NCI-H524 treated with DMSO at 0.1 percent for 48 hours (cell line): ENCODE measurements around the gene FHAD1.
A peak's percentile ranks its signal among the peaks of the same experiment; 100 is the strongest.

Experiments used
- DNase-seq: peaks from one replicate; lab custom pipeline; 2025; lab: John Stamatoyannopoulos, UW

FHAD1 gene

DNA sequence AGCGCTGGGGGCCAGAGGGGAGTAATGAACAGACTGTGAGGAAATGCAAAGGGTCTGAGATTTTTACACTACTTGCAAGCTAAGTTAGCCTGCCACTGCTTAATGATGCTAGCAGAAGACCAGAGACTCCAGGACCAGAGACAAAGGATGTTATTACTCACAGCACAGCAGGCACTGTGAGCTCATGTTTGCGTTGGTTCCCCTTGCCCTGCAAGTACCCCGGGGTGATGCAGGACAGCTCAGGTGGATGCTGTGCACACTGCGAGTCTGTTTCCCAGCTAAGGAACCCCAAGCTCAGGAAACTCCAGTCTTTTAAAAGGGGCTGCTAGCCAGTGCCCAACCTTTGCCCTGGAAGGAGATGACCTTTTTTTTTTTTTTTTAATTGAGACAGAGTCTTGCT is 1.2 kb downstream of the FHAD1 start:
- DNase-seq, result no peak

DNA sequence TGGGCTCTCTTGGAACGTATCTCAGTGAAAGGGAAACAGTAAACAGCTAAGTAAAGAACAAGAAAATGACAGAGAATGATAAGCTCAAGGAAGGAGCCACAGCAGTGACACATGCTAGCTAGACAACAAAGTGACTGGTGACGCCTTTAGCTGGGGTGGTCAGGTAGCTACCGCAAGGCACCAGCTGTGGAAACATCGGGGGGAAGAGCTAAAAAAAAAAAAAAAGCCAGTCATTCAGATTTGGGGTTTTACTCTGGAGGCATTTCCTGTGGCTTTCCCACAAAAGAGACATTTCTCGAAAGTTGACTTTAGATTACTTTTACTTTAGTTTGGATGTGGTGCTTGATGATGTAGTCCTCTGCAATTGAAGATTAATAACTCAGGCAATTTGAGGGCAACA is 2.1 kb downstream of the FHAD1 start:
- DNase-seq, result no peak

- DNase-seq, result no peak
These were observed 5.1 kb downstream of the FHAD1 start for GRCh38 chr1:15251857-15252835.

DNA sequence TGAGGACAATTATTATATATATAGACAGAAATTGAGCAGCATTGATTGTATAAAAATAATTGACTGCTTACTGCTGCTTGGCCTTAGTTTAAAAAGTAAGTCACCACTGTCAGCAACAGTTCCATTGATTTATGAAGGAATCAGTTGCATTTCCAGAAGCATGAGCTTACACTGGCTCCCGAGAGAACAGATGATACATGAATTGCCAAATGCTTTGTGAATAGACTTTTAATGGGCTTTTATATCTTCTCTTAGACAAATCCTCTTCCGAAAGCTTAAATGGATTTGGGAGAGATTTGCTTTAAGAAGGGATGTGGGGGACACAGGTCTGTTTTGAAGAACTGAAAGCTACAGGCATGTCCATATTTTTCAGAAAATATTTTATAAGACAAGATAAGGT is 7.5 kb downstream of the FHAD1 start:
- DNase-seq, result peak; percentile 57

DNA sequence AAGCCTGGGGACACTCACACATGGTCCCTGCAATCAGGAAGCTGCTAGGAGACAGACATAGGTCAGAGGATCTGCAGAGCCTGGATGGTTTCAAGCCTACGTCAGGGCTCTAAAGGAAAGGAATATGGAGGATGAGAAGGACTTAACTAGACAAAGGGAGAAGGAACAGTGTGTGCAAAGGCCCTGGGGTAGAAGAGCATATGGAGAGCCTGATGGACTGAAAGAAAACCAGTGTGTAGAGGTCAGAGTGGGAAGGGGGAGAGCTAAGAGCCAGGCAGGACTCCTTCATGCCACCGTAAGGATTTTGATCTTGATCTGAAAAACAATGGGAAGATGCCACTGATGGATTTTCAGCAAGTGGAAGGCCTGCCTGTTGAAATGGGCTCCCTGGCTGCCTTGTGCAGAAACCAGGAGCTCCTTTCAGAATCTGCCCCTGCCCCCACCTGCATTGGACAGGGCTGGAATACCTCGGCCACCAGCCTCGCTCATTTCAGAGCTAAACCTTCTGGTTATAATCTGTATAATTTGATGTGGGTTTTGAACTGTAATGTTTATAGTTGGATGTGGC is 8.6 kb downstream of the FHAD1 start:
- DNase-seq, result no peak

DNA sequence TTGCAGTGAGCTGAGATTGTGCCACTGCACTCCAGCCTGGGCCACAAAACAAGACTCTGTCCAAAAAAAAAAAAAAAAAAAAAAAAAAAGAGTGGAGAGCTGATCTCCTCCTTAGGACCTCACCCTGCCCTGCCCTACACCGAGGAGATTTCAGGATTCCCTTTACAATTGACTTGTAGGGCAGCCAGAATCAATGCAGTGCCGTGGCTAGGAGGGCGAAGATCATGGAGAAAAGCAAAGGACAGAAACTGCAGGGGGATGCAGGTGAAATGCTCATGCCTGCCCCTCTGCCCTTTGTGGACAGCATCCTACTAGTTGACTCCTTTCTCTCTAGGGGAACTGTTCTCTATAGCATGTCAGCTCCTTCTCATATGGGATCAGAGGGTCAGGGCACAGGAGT is 9.6 kb downstream of the FHAD1 start:
- no peak for DNase-seq

GRCh38 chr1:15257309-15257708 is 10.3 kb downstream of the FHAD1 start:
- DNase-seq, result no peak

DNA sequence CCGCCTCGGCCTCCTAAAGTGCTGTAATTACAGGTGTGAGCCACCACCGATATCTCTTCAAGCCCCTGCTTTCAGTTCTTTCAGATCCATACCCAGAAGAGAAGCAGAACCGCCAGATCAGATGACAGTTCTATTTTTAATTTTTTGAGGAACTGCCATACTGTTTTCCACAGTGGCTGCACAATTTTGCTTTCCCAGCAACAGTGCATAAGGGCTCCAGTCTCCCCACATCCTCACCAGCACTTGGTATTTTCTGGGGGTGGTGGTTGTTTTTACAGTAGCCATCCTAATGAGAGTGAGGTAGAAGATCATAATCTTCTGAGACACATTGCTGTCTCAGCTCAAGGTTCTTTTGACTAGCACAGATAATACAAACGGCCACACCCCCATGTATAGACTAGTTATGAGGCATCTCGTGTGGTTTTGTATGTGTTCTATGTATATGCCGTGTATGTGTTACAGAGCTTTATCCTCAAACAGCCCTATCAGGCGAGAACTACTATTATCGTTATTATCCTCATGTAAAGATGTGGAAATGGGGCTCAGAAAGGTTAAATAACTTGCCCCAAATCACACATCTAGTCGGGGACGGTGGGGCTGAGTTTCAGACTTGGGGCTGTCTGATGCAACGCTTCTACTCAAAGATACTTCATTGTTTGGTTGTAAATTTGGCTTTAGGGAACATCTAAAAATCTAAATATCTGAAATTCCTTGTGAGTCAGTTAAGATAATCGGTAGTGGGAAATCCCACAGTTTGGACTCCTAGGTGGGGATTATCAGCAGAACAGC is 12.0 kb downstream of the FHAD1 start:
- no peak for DNase-seq

DNA sequence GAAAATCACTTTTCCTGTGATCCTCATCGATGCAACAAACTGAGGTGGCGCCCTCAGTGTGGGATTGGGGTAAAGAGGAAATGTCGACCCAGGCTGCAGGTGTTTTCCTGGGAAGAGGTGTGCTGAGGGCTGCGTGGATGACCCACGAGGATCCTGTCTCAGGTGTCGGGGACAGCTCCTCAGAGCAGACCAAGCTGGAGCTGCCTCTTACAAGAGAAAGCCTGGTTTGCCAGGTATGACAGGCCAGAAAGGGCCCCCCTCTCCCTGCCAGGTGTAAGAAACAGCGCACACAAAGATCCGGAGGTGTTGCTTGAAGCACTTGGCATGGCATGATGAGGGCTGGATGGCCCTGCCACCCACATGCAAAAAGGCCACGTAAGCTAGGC is 12.6 kb downstream of the FHAD1 start:
- DNase-seq, result no peak

DNA sequence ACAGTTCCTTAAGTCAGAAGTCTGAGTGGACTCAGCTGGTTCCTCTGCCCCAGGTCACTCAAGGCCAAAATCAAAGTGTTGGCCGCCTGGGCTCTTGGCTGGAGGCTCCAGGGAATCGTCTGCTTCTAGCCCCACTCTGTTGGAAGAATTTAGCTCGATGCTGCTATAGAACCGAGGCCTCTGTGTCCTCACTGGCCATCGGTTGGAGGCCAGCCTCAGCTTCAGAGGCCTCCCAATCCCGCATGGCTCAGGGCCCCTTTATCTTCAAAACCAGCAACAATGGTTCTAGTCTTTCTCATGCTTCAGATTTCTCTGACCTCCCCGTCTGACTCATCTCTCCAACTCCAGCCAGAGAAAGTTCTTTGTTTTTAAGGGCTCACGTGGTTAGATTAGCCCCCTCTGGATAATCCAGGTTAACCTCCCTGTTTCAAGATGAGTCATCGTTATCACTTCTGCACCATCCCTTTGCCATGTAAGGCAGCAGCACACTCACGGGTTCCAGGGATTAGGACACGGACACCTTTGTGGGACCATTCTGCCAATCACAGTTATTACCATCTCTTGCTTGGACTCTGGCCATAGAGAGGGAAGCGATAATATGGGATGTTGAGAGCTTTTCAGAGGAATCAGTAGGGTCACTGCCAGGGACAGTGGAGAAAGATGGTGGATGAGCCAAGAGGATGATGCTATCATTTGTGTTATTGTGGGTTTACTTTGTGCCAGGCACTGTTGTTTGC is 13.6 kb downstream of the FHAD1 start:
- no peak for DNase-seq

GRCh38 chr1:15261155-15262002 is 14.4 kb downstream of the FHAD1 start:
- no peak for DNase-seq

DNA sequence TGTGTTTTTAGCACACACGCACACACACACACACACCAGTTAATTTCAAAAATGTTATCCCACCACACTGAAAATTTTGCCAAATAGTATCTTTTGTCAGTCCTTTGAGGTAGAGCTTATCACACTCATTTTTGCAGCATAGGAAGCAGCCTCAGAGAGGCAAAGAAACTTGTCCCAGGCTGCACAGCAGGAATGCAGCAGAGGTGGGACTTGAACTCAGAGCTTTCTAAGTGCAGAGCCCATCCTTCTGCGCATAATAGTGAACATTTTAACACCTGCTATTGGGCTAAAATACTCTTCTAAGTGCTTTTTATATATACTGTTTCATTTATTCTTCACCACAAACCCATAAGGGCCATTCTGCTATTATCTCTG is 15.0 kb downstream of the FHAD1 start:
- no peak for DNase-seq

DNA sequence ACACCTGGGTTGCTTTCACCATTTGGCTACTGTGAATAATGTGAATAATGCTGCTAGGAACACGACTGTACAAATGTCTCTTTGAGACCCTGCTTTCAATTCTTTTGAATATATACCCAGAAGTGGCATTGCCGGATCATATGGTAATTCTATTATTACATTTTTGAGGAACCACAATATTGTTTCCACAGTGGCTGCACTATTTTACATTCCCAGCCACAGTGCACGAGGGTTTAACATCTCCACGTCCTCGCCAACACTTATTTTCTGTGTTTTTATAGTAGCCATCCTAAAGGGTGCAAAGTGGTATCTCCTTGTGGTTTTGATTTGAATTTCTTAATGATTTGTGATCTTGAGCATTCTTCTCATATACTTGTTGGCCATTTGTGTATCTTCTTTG is 15.7 kb downstream of the FHAD1 start:
- DNase-seq, result no peak

DNA sequence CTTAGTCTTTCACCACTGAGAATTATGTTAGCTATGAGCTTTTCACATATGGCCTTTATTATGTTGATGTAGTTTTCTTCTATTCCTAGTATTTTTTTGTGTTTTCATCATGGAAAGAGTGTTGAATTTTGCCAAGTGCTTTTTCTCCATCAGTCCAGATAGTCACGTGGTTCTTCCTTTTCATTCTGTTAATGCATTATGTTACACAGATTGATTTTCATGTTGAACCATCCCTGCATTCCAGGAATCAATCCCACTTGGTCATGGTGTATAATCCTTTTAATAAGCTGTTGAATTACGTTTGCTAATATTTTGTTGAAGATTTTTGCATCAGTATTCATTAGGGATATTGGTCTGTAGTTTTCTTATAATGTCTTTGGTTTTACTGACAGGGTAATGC is 17.7 kb downstream of the FHAD1 start:
- no peak for DNase-seq

GRCh38 chr1:15271196-15271595 is 24.2 kb downstream of the FHAD1 start:
- no peak for DNase-seq

GRCh38 chr1:15272009-15272781 is 25.2 kb downstream of the FHAD1 start:
- peak; percentile 13 for DNase-seq

DNA sequence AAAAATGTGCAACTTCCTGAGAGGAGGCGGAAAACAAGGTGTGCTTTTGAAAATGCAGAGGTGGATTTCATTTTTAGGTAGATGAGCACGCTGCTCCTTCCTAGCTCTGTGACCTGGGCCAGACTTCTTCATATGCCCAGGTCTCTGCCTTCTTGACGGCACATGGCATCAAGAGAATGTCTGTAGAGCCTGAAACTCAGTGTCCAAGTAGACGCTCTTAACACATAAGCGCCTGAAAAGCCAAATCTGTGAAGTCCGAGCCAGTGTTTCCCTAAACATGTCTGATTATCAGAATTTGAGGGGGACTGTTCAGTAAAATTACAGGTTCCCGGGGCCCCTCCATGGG is 25.7 kb downstream of the FHAD1 start:
- DNase-seq, result no peak

DNA sequence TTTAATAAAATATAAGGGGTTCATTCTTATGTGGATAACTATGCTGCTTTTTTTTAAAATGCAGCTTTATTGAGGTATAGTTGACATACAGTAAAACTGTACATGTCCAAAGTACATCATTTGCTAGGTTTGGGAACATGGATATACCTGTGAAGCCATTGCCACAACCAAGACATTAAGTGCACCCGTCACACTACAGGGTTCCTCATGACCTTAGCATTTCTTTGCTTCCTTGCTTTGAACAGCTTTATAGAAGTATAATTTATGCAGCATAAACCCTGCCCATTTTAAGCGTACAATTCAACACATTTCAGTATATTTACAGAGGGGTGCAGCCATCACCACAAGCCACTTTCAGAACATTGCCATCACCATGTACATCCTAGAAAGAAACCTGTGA is 26.3 kb downstream of the FHAD1 start:
- no peak for DNase-seq

- DNase-seq, result no peak
These were observed 29.1 kb downstream of the FHAD1 start for GRCh38 chr1:15275921-15276683.
